ENCODE measurements around the gene CFAP73.

The CFAP73 gene

DNA sequence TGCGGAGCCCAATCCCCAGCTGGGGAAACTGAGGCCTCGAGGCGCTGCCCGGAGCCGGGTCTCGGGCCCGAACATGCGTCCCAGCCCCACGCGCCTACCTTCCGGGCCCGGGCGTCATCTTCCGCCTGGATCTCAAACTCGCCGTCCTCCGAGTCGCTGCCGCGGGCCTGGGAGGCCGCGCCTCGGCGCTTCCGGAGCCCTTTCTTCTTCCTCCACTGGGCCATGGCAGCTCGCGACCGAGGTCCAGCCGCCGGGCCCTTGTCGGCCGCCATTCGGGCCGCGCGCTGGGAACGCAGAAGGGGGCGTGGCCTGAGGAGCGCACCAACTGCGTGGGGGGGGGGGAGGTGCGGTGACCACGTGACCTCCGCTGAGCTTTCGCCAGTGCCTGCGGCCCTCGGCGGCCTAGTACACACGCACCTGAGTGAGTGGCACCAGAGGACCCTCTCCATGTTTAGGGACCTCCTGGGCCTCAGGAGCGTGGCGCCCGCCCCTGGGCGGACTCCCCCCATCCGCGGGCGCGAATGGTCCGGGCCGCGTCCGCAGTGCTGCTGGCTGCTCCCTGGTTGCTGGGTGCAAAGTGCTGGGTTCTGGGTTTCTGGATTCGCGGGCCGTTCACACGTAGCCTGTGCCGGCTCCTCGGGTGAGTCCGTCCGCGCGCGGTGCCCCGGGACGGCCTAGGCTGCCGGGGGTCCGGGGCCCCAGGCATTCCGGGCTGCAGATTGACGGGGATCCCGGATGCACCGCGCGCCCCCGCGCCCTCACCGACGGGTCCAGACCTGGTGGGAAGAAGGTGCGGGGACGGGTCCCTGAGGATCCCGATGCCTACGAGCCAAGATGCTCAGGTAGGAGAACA, 35.9 kb downstream of the CFAP73 start, which contains the start of the genes DDX54 and RITA1:
DDX54 (minus strand) TSS at position 299 of the 853 bp plus-strand sequence; CDS start at position 272, 27 bp downstream.
RITA1 (plus strand) TSS at position 542 of the 853 bp plus-strand sequence. CDS start 1,026 bp downstream, outside the sequence.
- H3K4me2 ChIP-seq (ENCODE audit: low read length): peak within 1 kb of the TSS; percentile 44
- H3K27ac ChIP-seq (ENCODE audit: low read depth, low read length): peak within 1 kb of the TSS; percentile 82
- peak within 1 kb of the TSS; percentile 96 for H3K9ac ChIP-seq (ENCODE audit: low read length)
- H3K4ac ChIP-seq (ENCODE audit: low read depth, low read length): peak within 1 kb of the TSS; percentile 99
- no peak within 1 kb of the TSS for H2BK5ac ChIP-seq (ENCODE audit: low read length)
- H3K27me3 ChIP-seq (ENCODE audit: insufficient read depth, low read length, poor library complexity): no peaks in the 10 kb centered on the region
- peak within 1 kb of the TSS; percentile 97 for H3K4me3 ChIP-seq (ENCODE audit: low read length)
- peaks cover 22% of the 10 kb centered on the region for H3K79me2 ChIP-seq (ENCODE audit: control insufficient read depth, insufficient read depth, low read length)
- WGBS (ENCODE audit: extremely low coverage, insufficient coverage, low lambda C conversion rate): no CpG with 5 or more reads among the region's 89 CpGs
- no peak within 1 kb of the TSS for H2BK120ac ChIP-seq (ENCODE audit: low read depth, low read length)
- DNase-seq: peak; percentile 95
- peaks cover 4% of the 10 kb centered on the region for H3K36me3 ChIP-seq (ENCODE audit: control insufficient read depth, insufficient read depth, low read length)
- peak within 1 kb of the TSS; percentile 95 for H3K18ac ChIP-seq (ENCODE audit: low read length)
- no peak within 1 kb of the TSS for H3K23ac ChIP-seq (ENCODE audit: low read length)
- H3K56ac ChIP-seq (ENCODE audit: low read length): peak within 1 kb of the TSS; percentile 97
- no peak within 1 kb of the TSS for H2AK5ac ChIP-seq (ENCODE audit: low read length)
- no peak within 1 kb of the TSS for H4K5ac ChIP-seq (ENCODE audit: low read length)
- no peak within 1 kb of the TSS for H2BK15ac ChIP-seq (replicated peaks; ENCODE audit: low read depth)
- peaks cover 17% of the 10 kb centered on the region for H3K79me1 ChIP-seq (ENCODE audit: low read length)
- H3K4me1 ChIP-seq (ENCODE audit: control insufficient read depth, low read depth, low read length): no peaks in the 10 kb centered on the region
- peak within 1 kb of the TSS; percentile 70 for H4K8ac ChIP-seq (ENCODE audit: low read depth, low read length)

DNA sequence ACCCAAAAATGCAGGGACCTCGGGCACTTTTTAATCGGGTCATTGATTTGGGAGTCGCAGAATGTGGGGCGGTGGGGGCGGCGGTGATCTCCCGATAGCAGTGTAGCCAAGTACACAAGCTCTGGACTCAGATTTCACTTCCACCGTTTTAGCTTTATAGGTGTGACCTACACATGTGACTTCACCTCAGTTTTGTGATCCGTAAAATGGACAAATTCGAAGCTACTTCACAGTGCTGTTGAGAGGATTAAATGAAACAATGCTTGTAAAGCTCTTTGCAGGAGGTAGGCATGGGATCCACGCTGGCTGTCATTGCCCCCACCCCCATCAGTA, 36.5 kb downstream of the CFAP73 start:
- H3K56ac ChIP-seq (ENCODE audit: low read length): peak overlapping the region; percentile 81
- H3K4me3 ChIP-seq (ENCODE audit: low read length): peak overlapping the region; percentile 38
- no peak overlapping the region for H3K27ac ChIP-seq (ENCODE audit: low read depth, low read length)
- H3K4me2 ChIP-seq (ENCODE audit: low read length): peak overlapping the region; percentile 4
- WGBS (ENCODE audit: extremely low coverage, insufficient coverage, low lambda C conversion rate): no CpG with 5 or more reads among the region's 11 CpGs
- peak overlapping the region; percentile 51 for H3K18ac ChIP-seq (ENCODE audit: low read length)
- no peak overlapping the region for H3K23ac ChIP-seq (ENCODE audit: low read length)
- H4K8ac ChIP-seq (ENCODE audit: low read depth, low read length): no peak overlapping the region
- H3K79me1 ChIP-seq (ENCODE audit: low read length): peaks cover 12% of the 10 kb centered on the region
- H3K27me3 ChIP-seq (ENCODE audit: insufficient read depth, low read length, poor library complexity): no peaks in the 10 kb centered on the region
- H3K4ac ChIP-seq (ENCODE audit: low read depth, low read length): no peak overlapping the region
- no peaks in the 10 kb centered on the region for H3K4me1 ChIP-seq (ENCODE audit: control insufficient read depth, low read depth, low read length)
- H3K79me2 ChIP-seq (ENCODE audit: control insufficient read depth, insufficient read depth, low read length): peaks cover 22% of the 10 kb centered on the region
- H2BK15ac ChIP-seq (replicated peaks; ENCODE audit: low read depth): no peak overlapping the region
- no peak overlapping the region for H2BK5ac ChIP-seq (ENCODE audit: low read length)
- peak; percentile 64 for DNase-seq
- H2AK5ac ChIP-seq (ENCODE audit: low read length): no peak overlapping the region
- no peak overlapping the region for H4K5ac ChIP-seq (ENCODE audit: low read length)
- no peak overlapping the region for H2BK120ac ChIP-seq (ENCODE audit: low read depth, low read length)
- H3K9ac ChIP-seq (ENCODE audit: low read length): peak overlapping the region; percentile 75
- peaks cover 2% of the 10 kb centered on the region for H3K36me3 ChIP-seq (ENCODE audit: control insufficient read depth, insufficient read depth, low read length)

DNA sequence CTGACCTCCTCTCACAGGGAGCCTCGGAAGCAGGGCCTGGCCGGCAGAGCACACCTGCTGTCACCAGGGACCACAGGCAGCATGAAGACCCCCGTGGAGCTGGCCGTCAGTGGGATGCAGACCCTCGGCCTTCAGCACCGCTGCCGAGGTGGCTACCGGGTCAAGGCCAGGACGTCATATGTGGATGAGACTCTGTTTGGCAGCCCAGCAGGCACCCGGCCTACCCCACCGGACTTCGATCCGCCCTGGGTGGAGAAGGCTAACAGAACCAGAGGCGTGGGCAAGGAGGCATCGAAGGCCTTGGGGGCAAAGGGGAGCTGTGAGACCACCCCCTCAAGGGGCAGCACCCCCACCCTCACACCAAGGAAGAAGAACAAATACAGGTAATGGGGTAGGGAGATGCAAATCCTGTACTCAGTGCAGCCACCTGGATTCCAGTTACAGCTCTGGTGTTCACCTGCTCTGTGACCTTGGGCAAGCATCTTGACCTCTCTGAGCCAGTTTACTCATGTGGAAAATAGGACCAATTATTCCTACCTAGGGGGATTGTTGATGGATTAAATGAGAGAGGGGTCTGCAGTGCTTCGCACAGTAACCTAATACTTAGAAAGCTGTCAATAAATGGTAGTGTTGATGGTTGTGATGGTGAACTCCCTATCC, 37.3 kb downstream of the CFAP73 start:
- H3K4ac ChIP-seq (ENCODE audit: low read depth, low read length): no peak overlapping the region
- H3K18ac ChIP-seq (ENCODE audit: low read length): no peak overlapping the region
- H2AK5ac ChIP-seq (ENCODE audit: low read length): no peak overlapping the region
- no peak overlapping the region for H3K27ac ChIP-seq (ENCODE audit: low read depth, low read length)
- no peak overlapping the region for H2BK15ac ChIP-seq (replicated peaks; ENCODE audit: low read depth)
- H3K79me2 ChIP-seq (ENCODE audit: control insufficient read depth, insufficient read depth, low read length): peaks cover 22% of the 10 kb centered on the region
- no peak overlapping the region for H2BK5ac ChIP-seq (ENCODE audit: low read length)
- H4K8ac ChIP-seq (ENCODE audit: low read depth, low read length): no peak overlapping the region
- no peak for DNase-seq
- H3K36me3 ChIP-seq (ENCODE audit: control insufficient read depth, insufficient read depth, low read length): peaks cover 4% of the 10 kb centered on the region
- no peak overlapping the region for H3K4me2 ChIP-seq (ENCODE audit: low read length)
- no peak overlapping the region for H2BK120ac ChIP-seq (ENCODE audit: low read depth, low read length)
- no peaks in the 10 kb centered on the region for H3K27me3 ChIP-seq (ENCODE audit: insufficient read depth, low read length, poor library complexity)
- H3K56ac ChIP-seq (ENCODE audit: low read length): peak overlapping the region; percentile 17
- H3K9ac ChIP-seq (ENCODE audit: low read length): peak overlapping the region; percentile 8
- H4K5ac ChIP-seq (ENCODE audit: low read length): no peak overlapping the region
- WGBS (ENCODE audit: extremely low coverage, insufficient coverage, low lambda C conversion rate): no CpG with 5 or more reads among the region's 16 CpGs
- H3K4me1 ChIP-seq (ENCODE audit: control insufficient read depth, low read depth, low read length): no peaks in the 10 kb centered on the region
- no peak overlapping the region for H3K23ac ChIP-seq (ENCODE audit: low read length)
- peaks cover 12% of the 10 kb centered on the region for H3K79me1 ChIP-seq (ENCODE audit: low read length)
- no peak overlapping the region for H3K4me3 ChIP-seq (ENCODE audit: low read length)

DNA sequence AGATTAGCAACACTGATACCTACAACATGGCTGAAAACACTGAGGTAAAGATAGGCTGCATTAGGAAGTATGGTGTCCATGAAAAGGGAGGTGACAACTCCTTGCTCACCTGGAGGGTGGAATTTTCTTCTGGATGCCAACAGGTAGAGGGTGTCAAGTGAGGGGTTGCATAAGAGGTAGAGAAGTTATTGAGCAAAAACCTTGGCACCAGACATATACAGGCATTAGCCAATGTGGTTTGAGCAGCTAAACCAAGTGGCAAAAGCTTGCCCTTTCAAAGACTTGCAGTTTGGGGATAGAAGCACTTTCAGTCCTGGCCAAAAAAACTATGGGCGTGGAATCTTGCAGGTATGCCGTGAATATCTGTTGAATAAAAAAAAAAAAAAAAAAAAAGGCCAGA, 39.8 kb downstream of the CFAP73 start:
- H3K4me1 ChIP-seq (ENCODE audit: control insufficient read depth, low read depth, low read length): no peaks in the 10 kb centered on the region
- DNase-seq: no peak
- H3K27me3 ChIP-seq (ENCODE audit: insufficient read depth, low read length, poor library complexity): no peaks in the 10 kb centered on the region
- no peak overlapping the region for H3K27ac ChIP-seq (ENCODE audit: low read depth, low read length)
- peaks cover 5% of the 10 kb centered on the region for H3K79me2 ChIP-seq (ENCODE audit: control insufficient read depth, insufficient read depth, low read length)
- H3K18ac ChIP-seq (ENCODE audit: low read length): no peak overlapping the region
- peaks cover 9% of the 10 kb centered on the region for H3K79me1 ChIP-seq (ENCODE audit: low read length)
- H3K36me3 ChIP-seq (ENCODE audit: control insufficient read depth, insufficient read depth, low read length): peaks cover 4% of the 10 kb centered on the region
- H3K4me3 ChIP-seq (ENCODE audit: low read length): no peak overlapping the region
- no peak overlapping the region for H2BK120ac ChIP-seq (ENCODE audit: low read depth, low read length)
- no peak overlapping the region for H3K23ac ChIP-seq (ENCODE audit: low read length)
- H3K56ac ChIP-seq (ENCODE audit: low read length): no peak overlapping the region
- H3K4me2 ChIP-seq (ENCODE audit: low read length): no peak overlapping the region
- H2BK15ac ChIP-seq (replicated peaks; ENCODE audit: low read depth): no peak overlapping the region
- no peak overlapping the region for H4K5ac ChIP-seq (ENCODE audit: low read length)
- no peak overlapping the region for H2AK5ac ChIP-seq (ENCODE audit: low read length)
- H3K9ac ChIP-seq (ENCODE audit: low read length): no peak overlapping the region
- no peak overlapping the region for H2BK5ac ChIP-seq (ENCODE audit: low read length)
- H3K4ac ChIP-seq (ENCODE audit: low read depth, low read length): no peak overlapping the region
- WGBS (ENCODE audit: extremely low coverage, insufficient coverage, low lambda C conversion rate): no CpG with 5 or more reads among the region's 2 CpGs
- H4K8ac ChIP-seq (ENCODE audit: low read depth, low read length): no peak overlapping the region

DNA sequence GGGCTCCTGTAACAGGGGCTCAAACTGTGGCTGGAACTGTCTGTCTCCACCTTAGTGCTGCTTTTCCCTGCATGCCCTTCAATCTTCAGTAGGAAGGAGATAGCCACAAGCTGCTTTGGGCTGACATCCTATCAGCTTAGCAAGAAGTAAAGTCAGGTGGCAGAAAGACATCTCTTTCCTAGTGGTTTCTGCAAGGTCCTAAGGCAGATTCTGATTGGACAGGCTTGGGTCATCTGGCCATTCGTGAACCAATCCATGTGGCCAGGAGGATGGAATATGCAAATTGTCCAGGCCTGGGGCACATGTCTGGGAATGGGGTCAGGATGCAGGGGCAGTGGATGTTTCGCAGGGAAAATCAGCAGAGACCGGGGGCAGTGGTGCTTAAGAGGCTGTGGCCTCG, 41.2 kb downstream of the CFAP73 start:
- H3K4me2 ChIP-seq (ENCODE audit: low read length): no peak overlapping the region
- no peak overlapping the region for H2BK15ac ChIP-seq (replicated peaks; ENCODE audit: low read depth)
- peaks cover 9% of the 10 kb centered on the region for H3K79me1 ChIP-seq (ENCODE audit: low read length)
- no peaks in the 10 kb centered on the region for H3K27me3 ChIP-seq (ENCODE audit: insufficient read depth, low read length, poor library complexity)
- H3K9ac ChIP-seq (ENCODE audit: low read length): no peak overlapping the region
- H3K79me2 ChIP-seq (ENCODE audit: control insufficient read depth, insufficient read depth, low read length): peaks cover 3% of the 10 kb centered on the region
- H3K4ac ChIP-seq (ENCODE audit: low read depth, low read length): no peak overlapping the region
- peaks cover 4% of the 10 kb centered on the region for H3K36me3 ChIP-seq (ENCODE audit: control insufficient read depth, insufficient read depth, low read length)
- no peak overlapping the region for H4K5ac ChIP-seq (ENCODE audit: low read length)
- H2BK120ac ChIP-seq (ENCODE audit: low read depth, low read length): no peak overlapping the region
- peak; percentile 87 for DNase-seq
- WGBS (ENCODE audit: extremely low coverage, insufficient coverage, low lambda C conversion rate): no CpG with 5 or more reads among the region's 4 CpGs
- no peak overlapping the region for H2BK5ac ChIP-seq (ENCODE audit: low read length)
- no peak overlapping the region for H3K4me3 ChIP-seq (ENCODE audit: low read length)
- H3K23ac ChIP-seq (ENCODE audit: low read length): no peak overlapping the region
- no peak overlapping the region for H3K56ac ChIP-seq (ENCODE audit: low read length)
- H4K8ac ChIP-seq (ENCODE audit: low read depth, low read length): no peak overlapping the region
- H3K18ac ChIP-seq (ENCODE audit: low read length): no peak overlapping the region
- no peaks in the 10 kb centered on the region for H3K4me1 ChIP-seq (ENCODE audit: control insufficient read depth, low read depth, low read length)
- no peak overlapping the region for H2AK5ac ChIP-seq (ENCODE audit: low read length)
- no peak overlapping the region for H3K27ac ChIP-seq (ENCODE audit: low read depth, low read length)

Data from mesendoderm (in vitro differentiated cells).